Endothelial cell of umbilical vein (primary cell): Measurements from ENCODE around the gene SLC43A1. TPM values are rescaled to one million over a fixed set of nuclear protein-coding genes. Genes with fewer than 3 reads are reported as not detected.

ENCODE experiments used
- BruUV-seq: library from RNA; stranded (reverse); fragments of 400-500 nt; replicated peaks from 2 replicates; lab custom pipeline; 2021; lab: Mats Ljungman, UMichigan
- CTCF ChIA-PET: fragments of 300-600, 350-600 bp; sonication (Branson Sonifier 250); formaldehyde crosslinking; loops from one replicate; lab custom pipeline; 2021; ENCODE audit warnings: antibody characterized with exemption, inconsistent platforms; lab: Charles Lee
- POLR2A ChIA-PET: fragments of 300-600, 350-600 bp; sonication (Branson Sonifier 250); formaldehyde crosslinking; loops from one replicate; lab custom pipeline; 2021; ENCODE audit warnings: antibody characterized with exemption, inconsistent platforms; lab: Charles Lee
- DNase-seq: peaks from one replicate; pipeline ENCODE4 v3.0.0-alpha.2; 2011; ENCODE audit warnings: low read depth, low spot score
- FAIRE-seq: peaks from 2 replicates; lab custom pipeline; 2011; peaks lifted over from hg19 to GRCh38; lab: Jason Lieb, UNC
- H2AFZ ChIP-seq: 2 replicates; pipeline ENCODE4 v1.6.0; 2012; ENCODE audit warnings: low read depth, low read length, control low read depth, inconsistent platforms
- H3K27ac ChIP-seq: 2 replicates; pipeline ENCODE4 v1.5.1; 2011; ENCODE audit warnings: low read depth, mild to moderate bottlenecking, control low read depth, low read length, moderate library complexity; ENCODE audit not compliant: insufficient read depth
- H3K27me3 ChIP-seq, 2 experiments: 2 replicates each; pipeline versions ENCODE4 v1.6.0 to v1.6.1; 2011; ENCODE audit warnings: low read length in 2 of 2, mixed read lengths in 1 of 2; ENCODE audit not compliant: control insufficient read depth in 2 of 2, insufficient read depth in 2 of 2
- H3K36me3 ChIP-seq, 2 experiments: 2 replicates in 1 of 2; 3 replicates in 1 of 2; pipeline ENCODE4 v1.5.1; 2011; ENCODE audit warnings: low read length in 2 of 2, mild to moderate bottlenecking in 1 of 2, moderate library complexity in 1 of 2; ENCODE audit not compliant: control insufficient read depth in 2 of 2, insufficient read depth in 2 of 2; ENCODE audit errors: extremely low read depth in 1 of 2
- H3K4me1 ChIP-seq: 3 replicates; pipeline ENCODE4 v1.5.1; 2011; ENCODE audit warnings: mild to moderate bottlenecking, low read length; ENCODE audit not compliant: control insufficient read depth, insufficient read depth; ENCODE audit errors: extremely low read depth
- H3K4me2 ChIP-seq: 2 replicates; pipeline ENCODE4 v1.6.1; 2011; ENCODE audit warnings: low read length, control low read depth, mixed read lengths; ENCODE audit not compliant: insufficient read depth
- H3K4me3 ChIP-seq, 3 experiments: fragments of 200-600 bp in 1 of 3; sonication (generic), shearing (Covaris generic) in 1 of 3; replicated peaks in 1 of 3; 2 replicates each; pipeline ENCODE4 v1.5.1; 2011 to 2016; ENCODE audit warnings: control low read depth in 3 of 3, low read length in 3 of 3, mild to moderate bottlenecking in 2 of 3, inconsistent platforms in 1 of 3, low read depth in 1 of 3, moderate library complexity in 1 of 3; ENCODE audit not compliant: insufficient read depth in 1 of 3
- H3K79me2 ChIP-seq: 2 replicates; pipeline ENCODE4 v1.6.0; 2012; ENCODE audit warnings: low read length, inconsistent platforms; ENCODE audit not compliant: control insufficient read depth, insufficient read depth
- H3K9ac ChIP-seq: replicated peaks from 2 replicates; pipeline ENCODE3; 2011; ENCODE audit warnings: low read length, control low read depth; ENCODE audit not compliant: insufficient read depth; ENCODE audit errors: extremely low read depth
- H3K9me1 ChIP-seq: replicated peaks from 3 replicates; pipeline ENCODE4 v1.6.0; 2011; ENCODE audit warnings: mild to moderate bottlenecking, low read length; ENCODE audit not compliant: control insufficient read depth, insufficient read depth; ENCODE audit errors: extremely low read depth
- H3K9me3 ChIP-seq: replicated peaks from 2 replicates; pipeline ENCODE4 v1.5.1; 2012; ENCODE audit warnings: low read length, inconsistent platforms; ENCODE audit not compliant: control insufficient read depth, insufficient read depth
- H4K20me1 ChIP-seq: replicated peaks from 2 replicates; pipeline ENCODE3; 2011; ENCODE audit warnings: mild to moderate bottlenecking, low read length; ENCODE audit not compliant: control insufficient read depth, insufficient read depth; ENCODE audit errors: extremely low read depth
- EZH2 ChIP-seq: IDR thresholded peaks from 2 replicates; pipeline ENCODE4 v1.6.1; 2012; ENCODE audit warnings: borderline replicate concordance, low read depth, mild to moderate bottlenecking, moderate library complexity, low read length, inconsistent platforms; ENCODE audit not compliant: severe bottlenecking
- FOS ChIP-seq: IDR thresholded peaks from 2 replicates; pipeline ENCODE4 v1.6.1; 2011; ENCODE audit warnings: mild to moderate bottlenecking, low read length, moderate library complexity, borderline replicate concordance; ENCODE audit not compliant: insufficient read depth
- GATA2 ChIP-seq: IDR thresholded peaks from 2 replicates; pipeline ENCODE4 v1.7.0; 2011; ENCODE audit warnings: low read depth, mild to moderate bottlenecking, moderate library complexity, mixed read lengths, low read length; ENCODE audit not compliant: insufficient read length, insufficient read depth
- JUN ChIP-seq: IDR thresholded peaks from 2 replicates; pipeline ENCODE4 v1.6.1; 2011; ENCODE audit warnings: borderline replicate concordance, low read depth; ENCODE audit not compliant: insufficient read length, insufficient read depth
- MYC ChIP-seq: IDR thresholded peaks from one replicate; pipeline ENCODE4 v1.6.1; 2011; ENCODE audit warnings: mild to moderate bottlenecking, low read depth, low read length
- POLR2A ChIP-seq: IDR thresholded peaks from 2 replicates; pipeline ENCODE4 v1.6.1; 2012; ENCODE audit warnings: low read depth, mild to moderate bottlenecking, control low read depth, low read length
- POLR2AphosphoS5 ChIP-seq: IDR thresholded peaks from 2 replicates; pipeline ENCODE4 v1.6.1; 2012; ENCODE audit warnings: low read depth, mild to moderate bottlenecking, control low read depth, low read length, moderate library complexity; ENCODE audit not compliant: insufficient read depth
- dilution Hi-C: fragments of 300-500 bp; cut with MboI; formaldehyde crosslinking; loops from one replicate; pipeline ENCODE4 v1.15.0; 2019; ENCODE audit warnings: low sequenced_read_pairs; ENCODE audit not compliant: extremely low pct_ligation_motif_present
- intact Hi-C: fragments of 100-400 bp; cut with micrococcal nuclease; formaldehyde crosslinking; loops from one replicate; pipeline ENCODE4 v1.10.0; 2022
- polyA plus RNA-seq, 4 experiments: library from polyadenylated mRNA; depleted of rRNA in 3 of 4; stranded (reverse) in 3 of 4; unstranded in 1 of 4; fragments of >200 nt; gene quantifications; 2 replicates each; pipeline versions ENCODE4 v1.2.1 to v1.2.3, GENCODE V29; 2011 to 2012; ENCODE audit warnings: missing spikeins in 1 of 4
- total RNA-seq: library from RNA; stranded (reverse); gene quantifications from 2 replicates; pipeline ENCODE4 v1.2.3, GENCODE V29; 2021
- TF ChIP-seq, protein P1 (sequence below), 2 donors: IDR thresholded peaks; 1 replicate in 1 of 2; 2 replicates in 1 of 2; pipeline ENCODE4 v1.5.1; 2011; ENCODE audit warnings: low read length in 2 of 2, mild to moderate bottlenecking in 2 of 2, moderate library complexity in 2 of 2, control low read depth in 1 of 2, inconsistent platforms in 1 of 2, low read depth in 1 of 2; ENCODE audit not compliant: insufficient read depth in 1 of 2; ENCODE audit errors: extremely low read depth in 1 of 2

SLC43A1 gene
- total and polyA plus RNA-seq, 2 donors (not counting 3 experiments of a cell fraction or from before 2014, with no cell fraction given), result 13.7 to 19.5 TPM

DNA sequence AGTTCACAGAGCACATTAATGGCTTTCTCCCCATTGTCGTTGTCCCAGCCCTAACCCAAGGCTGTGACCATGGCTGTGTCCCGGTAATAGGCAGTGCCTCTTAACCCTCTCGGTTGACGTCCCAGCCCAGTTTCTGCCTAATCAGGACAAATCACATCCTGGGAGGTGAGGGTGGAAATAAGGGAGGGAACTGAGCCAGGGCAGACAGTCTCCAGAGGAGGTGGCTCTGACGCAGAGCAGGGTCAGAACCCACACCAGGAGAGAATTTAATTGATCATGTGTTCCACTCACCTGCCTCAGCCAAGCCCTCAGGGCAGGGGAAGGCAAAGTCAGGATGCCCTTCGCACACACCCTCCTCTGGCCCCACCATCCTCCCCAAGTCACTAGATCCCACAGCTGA lies 17.0 kb downstream of the SLC43A1 start:
- H3K4me2 ChIP-seq, result no peak overlapping the region
- no peaks in the 10 kb centered on the region for H3K9me1 ChIP-seq
- H3K27ac ChIP-seq, result no peak overlapping the region
- intact Hi-C loops, result no loop called here
- no peaks in the 10 kb centered on the region for H3K9me3 ChIP-seq
- BruUV-seq, result no TSS peak
- H3K4me1 ChIP-seq, result peaks cover 7% of the 10 kb centered on the region
- no peak overlapping the region for H3K4me3 ChIP-seq
- dilution Hi-C loops, result no loop called here
- POLR2A ChIA-PET, result interaction anchor here (0.7 kb wide), 1 partner anchor 15 kb away, joined by 4 read pairs; no protein-coding TSS in a partner anchor
- no peaks in the 10 kb centered on the region for H3K27me3 ChIP-seq
- FAIRE-seq (no peak), DNase-seq (no peak)
- H3K79me2 ChIP-seq, result no peaks in the 10 kb centered on the region
- H3K36me3 ChIP-seq, result no peaks in the 10 kb centered on the region
- no peak overlapping the region for H3K9ac ChIP-seq
- no peak overlapping the region for H2AFZ ChIP-seq
- no peaks in the 10 kb centered on the region for H4K20me1 ChIP-seq
- CTCF ChIA-PET, result no interaction called here
- no peak for TF ChIP-seq EZH2
- TF ChIP-seq FOS, result no peak
- TF ChIP-seq, protein P1, sequence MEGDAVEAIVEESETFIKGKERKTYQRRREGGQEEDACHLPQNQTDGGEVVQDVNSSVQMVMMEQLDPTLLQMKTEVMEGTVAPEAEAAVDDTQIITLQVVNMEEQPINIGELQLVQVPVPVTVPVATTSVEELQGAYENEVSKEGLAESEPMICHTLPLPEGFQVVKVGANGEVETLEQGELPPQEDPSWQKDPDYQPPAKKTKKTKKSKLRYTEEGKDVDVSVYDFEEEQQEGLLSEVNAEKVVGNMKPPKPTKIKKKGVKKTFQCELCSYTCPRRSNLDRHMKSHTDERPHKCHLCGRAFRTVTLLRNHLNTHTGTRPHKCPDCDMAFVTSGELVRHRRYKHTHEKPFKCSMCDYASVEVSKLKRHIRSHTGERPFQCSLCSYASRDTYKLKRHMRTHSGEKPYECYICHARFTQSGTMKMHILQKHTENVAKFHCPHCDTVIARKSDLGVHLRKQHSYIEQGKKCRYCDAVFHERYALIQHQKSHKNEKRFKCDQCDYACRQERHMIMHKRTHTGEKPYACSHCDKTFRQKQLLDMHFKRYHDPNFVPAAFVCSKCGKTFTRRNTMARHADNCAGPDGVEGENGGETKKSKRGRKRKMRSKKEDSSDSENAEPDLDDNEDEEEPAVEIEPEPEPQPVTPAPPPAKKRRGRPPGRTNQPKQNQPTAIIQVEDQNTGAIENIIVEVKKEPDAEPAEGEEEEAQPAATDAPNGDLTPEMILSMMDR (IDR thresholded peaks at IDR 0.05; ENCODE audit: extremely low read depth in 1 of 2, insufficient read depth in 1 of 2, low read depth in 1 of 2, low read length in 2 of 2), result no peak
- no peak for TF ChIP-seq MYC
- no peak for TF ChIP-seq POLR2A
- TF ChIP-seq POLR2AphosphoS5, result no peak
- TF ChIP-seq GATA2, result no peak
- TF ChIP-seq JUN, result no peak
